GM10847 (cell line): Measurements from ENCODE around the gene CTNNA3.

Source experiments
- POLR2A ChIP-seq: IDR thresholded peaks from 2 replicates; pipeline ENCODE4 v1.6.1; 2011; ENCODE audit not compliant: insufficient read length; ENCODE audit errors: extremely low read depth

Gene CTNNA3

GRCh38 chr10:67665491-67665890 lies 30.5 kb downstream of the CTNNA3 start:
- no peak for TF ChIP-seq POLR2A

GRCh38 chr10:67664942-67665341 lies 31.1 kb downstream of the CTNNA3 start:
- TF ChIP-seq POLR2A, result no peak

- TF ChIP-seq POLR2A, result no peak
Measured at GRCh38 chr10:67663449-67664087, 32.4 kb downstream of the CTNNA3 start.

- TF ChIP-seq POLR2A, result no peak
Measured at GRCh38 chr10:67662415-67662814, 33.6 kb downstream of the CTNNA3 start.

GRCh38 chr10:67659497-67659896 lies 36.5 kb downstream of the CTNNA3 start:
- no peak for TF ChIP-seq POLR2A

GRCh38 chr10:67657775-67658174 lies 38.2 kb downstream of the CTNNA3 start:
- TF ChIP-seq POLR2A, result no peak

- no peak for TF ChIP-seq POLR2A
Measured at GRCh38 chr10:67650558-67650957, 45.4 kb downstream of the CTNNA3 start.

GRCh38 chr10:67648613-67649229 lies 47.3 kb downstream of the CTNNA3 start:
- TF ChIP-seq POLR2A, result no peak

GRCh38 chr10:67630904-67631303 lies 65.1 kb downstream of the CTNNA3 start:
- no peak for TF ChIP-seq POLR2A

GRCh38 chr10:67629461-67629971 lies 66.5 kb downstream of the CTNNA3 start:
- no peak for TF ChIP-seq POLR2A

- TF ChIP-seq POLR2A, result no peak
Measured at GRCh38 chr10:67622984-67623383, 73.0 kb downstream of the CTNNA3 start.

- no peak for TF ChIP-seq POLR2A
Measured at GRCh38 chr10:67622511-67622910, 73.5 kb downstream of the CTNNA3 start.

GRCh38 chr10:67621834-67622233 lies 74.2 kb downstream of the CTNNA3 start:
- no peak for TF ChIP-seq POLR2A

- no peak for TF ChIP-seq POLR2A
Measured at GRCh38 chr10:67618116-67618515, 77.9 kb downstream of the CTNNA3 start.

GRCh38 chr10:67612577-67613537 lies 83.1 kb downstream of the CTNNA3 start:
- no peak for TF ChIP-seq POLR2A

- no peak for TF ChIP-seq POLR2A
Measured at GRCh38 chr10:67612176-67612575, 83.8 kb downstream of the CTNNA3 start.
